NCI-H146 treated with DMSO at 0.1 percent for 48 hours (cell line): ENCODE measurements around the gene GSPT1.
"Not testable (repeated sequence)": the region's sequence is repeated elsewhere in the genome, so short reads cannot be mapped to it uniquely, and the experiment has no call there.

Experiments used
- DNase-seq: peaks from one replicate; lab custom pipeline; 2025; ENCODE audit not compliant: unreplicated experiment; lab: John Stamatoyannopoulos, UW

The GSPT1 gene

DNA sequence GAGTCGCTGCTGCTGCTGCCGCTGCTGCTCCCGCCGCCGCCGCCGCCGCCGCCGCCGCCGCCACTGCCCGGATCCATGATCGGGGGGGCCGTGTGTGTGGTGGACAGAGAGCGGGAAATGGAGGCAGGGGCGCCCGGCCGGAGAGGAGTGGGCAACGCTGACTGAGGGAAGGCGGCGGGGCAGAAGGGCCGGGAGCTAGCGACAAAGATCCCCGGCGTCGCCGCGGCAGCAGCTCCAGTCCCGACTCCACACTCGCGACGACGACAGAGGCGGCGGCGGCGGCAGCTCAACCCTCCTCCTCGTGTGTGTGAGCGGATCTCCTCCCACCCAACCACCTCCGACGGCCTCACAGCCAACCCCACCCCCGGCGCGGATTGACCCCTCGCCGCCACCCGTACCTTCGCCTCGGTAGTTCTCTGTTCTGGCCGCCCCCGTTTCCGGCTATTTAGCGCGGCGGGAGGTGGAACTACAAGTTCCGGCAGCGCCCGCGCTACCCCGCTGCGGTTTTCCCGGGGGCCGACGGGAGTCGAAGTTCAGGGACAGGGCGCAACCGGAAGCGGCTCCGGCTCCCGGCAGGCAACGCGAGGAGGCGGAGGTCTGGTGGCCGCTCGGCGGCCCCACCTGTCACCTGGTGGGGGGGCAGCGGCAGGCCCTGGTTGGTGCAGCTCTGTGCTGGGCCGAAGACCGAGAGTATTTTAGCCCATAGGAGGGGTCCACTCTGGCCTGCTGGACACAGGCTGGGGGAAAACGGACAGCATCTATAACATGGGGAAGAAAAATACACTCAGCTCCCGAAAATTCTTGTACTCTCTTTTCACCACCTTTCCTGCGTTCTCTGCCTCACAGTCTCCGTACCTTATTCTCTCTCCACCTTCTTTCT lies at the start of gene GSPT1:
Gene GSPT1, minus strand, starts transcription at position 313 of the 880 bp plus-strand sequence. Its CDS starts 236 bp downstream, at position 77.
- DNase-seq: peak; percentile 97

DNA sequence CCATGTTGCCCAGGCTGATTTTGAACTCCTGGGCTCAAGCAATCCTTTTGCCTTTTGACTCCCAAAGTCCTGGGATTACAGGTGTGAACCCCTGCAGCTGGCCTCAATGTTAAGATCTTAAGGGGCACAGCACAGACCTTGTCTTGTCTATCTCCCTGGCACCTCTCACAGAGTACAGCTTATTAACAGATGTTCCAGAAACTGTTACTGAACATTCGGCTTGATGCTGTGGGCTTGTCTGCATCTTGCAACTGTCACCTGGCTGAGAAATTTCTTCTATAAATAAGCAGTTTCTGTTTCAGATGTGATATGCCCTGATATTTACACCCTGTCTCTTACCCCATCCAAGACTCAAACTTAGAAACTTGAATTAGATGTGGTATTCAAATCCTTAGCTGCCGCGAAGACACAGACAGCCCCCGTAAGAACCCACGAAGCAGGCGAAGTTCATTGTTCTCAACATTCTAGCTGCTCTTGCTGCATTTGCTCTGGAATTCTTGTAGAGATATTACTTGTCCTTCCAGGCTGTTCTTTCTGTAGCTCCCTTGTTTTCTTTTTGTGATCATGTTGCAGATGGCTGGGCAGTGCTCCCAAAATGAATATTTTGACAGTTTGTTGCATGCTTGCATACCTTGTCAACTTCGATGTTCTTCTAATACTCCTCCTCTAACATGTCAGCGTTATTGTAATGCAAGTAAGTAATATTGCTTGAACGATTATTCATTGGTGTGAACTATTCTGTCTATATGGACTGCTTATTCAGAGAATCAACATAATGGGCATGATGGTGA lies 49.2 kb upstream of the GSPT1 start, which contains the start of gene TNFRSF17:
Gene TNFRSF17, plus strand, starts transcription at position 450 of the 791 bp plus-strand sequence. Its CDS starts 115 bp downstream, at position 565.
- no peak for DNase-seq

- DNase-seq: no peak
These were observed 48.0 kb upstream of the GSPT1 start for GRCh38 chr16:11963706-11964105.

DNA sequence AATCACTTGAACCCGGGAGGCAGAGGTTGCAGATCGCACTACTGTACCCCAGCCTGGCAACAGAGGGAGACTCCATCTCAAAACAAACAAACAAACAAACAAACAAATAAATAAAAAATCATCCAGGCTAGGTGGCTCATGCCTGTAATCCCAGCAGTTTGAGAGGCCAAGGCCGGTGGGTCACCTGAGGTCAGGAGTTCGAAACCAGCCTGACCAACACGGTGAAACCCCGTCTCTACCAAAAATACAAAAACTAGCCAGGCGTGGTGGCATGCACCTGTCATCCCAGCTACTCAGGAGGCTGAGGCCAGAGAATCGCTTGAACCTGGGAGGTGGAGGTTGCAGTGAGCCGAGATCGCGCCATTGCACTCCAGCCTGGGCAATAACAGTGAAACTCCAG lies 47.2 kb upstream of the GSPT1 start:
- not testable (repeated sequence) for DNase-seq

DNA sequence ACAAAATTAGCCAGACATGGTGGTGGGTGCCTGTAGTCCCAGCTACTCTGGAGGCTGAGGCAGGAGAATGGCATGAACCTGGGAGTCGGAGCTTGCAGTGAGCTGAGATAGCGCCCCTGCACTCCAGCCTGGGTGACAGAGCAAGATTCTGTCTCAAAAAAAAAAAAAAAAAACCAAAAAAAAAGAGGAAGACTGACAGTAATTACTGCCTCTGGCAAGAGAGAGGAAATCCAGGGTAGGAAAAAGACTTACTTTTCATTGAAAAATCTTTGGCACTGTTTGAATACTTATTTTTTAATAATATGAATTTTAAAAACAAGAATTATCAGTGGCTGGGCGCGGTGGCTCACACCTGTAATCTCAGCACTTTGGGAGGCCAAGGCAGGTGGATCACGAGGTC lies 46.7 kb upstream of the GSPT1 start:
- DNase-seq: not testable (repeated sequence)

- DNase-seq: no peak
These were observed 42.0 kb upstream of the GSPT1 start for GRCh38 chr16:11957591-11958395.

DNA sequence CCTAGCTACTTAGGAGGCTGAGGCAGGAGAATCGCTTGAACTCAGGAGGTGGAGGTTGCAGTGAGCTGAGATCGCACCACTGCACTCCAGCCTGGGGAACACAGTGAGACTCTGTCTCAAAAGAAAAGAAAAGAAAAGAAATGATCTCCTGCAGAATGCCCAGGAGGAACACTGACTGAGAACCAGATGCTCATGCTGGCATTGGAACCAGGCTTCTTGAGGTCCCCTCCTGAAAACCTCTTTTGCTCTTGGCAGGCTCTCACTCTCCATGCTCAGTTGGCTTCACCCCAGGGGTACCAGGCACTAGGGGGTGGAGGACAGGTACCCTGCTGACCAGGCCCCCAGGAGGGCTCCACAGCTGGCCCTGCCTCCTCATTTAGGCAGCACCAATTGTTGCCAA lies 40.8 kb upstream of the GSPT1 start:
- no peak for DNase-seq

GRCh38 chr16:11955713-11956123 lies 40.0 kb upstream of the GSPT1 start:
- no peak for DNase-seq

DNA sequence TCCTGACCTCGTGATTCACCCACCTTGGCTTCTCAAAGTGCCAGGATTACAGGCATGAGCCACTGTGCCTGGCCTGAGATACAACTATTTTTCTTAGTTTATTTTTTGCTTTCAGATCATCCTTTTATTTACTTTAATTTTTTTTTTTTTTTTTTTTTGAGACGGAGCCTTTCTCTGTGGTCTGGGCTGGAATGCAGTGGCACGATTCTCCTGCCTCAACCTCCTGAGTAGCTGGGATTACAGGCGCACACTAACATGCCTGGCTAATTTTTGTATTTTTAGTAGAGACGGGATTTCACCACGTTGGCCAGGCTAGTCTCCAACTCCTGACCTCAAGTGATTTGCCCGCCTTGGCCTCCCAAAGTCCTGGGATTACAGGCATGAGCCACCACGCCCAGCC lies 37.8 kb upstream of the GSPT1 start:
- not testable (repeated sequence) for DNase-seq

DNA sequence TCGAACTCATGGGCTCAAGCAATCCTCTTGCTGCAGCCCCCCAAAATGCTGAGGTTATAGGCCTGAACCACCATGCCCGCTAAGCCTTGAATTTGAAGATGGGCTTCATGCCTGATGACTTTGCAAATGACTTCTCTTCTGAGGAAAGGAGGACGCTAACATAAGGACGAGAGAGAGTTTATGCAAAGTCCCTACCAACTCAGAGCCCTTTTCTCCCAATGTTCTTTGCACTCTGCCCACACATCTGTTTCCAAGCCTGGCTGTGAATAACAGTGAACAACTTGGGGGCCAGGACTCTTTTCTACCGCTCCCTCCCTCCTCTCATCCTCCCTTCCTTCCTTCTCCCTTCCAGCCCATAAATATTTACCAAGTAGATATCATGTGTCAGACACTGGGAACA lies 34.6 kb upstream of the GSPT1 start:
- DNase-seq: no peak

GRCh38 chr16:11949527-11949926 lies 33.8 kb upstream of the GSPT1 start:
- DNase-seq: peak; percentile 55

GRCh38 chr16:11948819-11949218 lies 33.1 kb upstream of the GSPT1 start:
- no peak for DNase-seq

- DNase-seq: no peak
These were observed 30.7 kb upstream of the GSPT1 start for GRCh38 chr16:11946433-11946832.

DNA sequence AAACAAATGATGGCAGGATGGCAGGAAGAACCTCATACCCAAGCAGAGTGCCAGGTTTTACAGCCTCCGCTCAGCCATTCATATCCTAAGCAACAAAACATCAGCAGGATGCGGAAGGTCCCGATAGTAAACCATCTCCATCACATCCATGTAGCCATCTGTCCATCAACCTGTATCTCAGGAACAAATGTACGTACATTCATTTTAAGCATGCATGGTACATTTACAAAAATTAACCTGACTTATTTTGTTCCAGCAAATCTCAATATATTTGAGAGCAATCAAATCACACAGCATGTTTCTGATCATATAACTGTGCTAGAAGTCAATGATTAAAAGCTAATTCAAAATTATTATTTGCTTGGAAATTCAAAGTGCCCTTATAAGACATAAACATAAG lies 26.2 kb upstream of the GSPT1 start, which contains the start of gene NPIPB2:
Gene NPIPB2, minus strand, starts transcription at position 101 of the 400 bp plus-strand sequence. Its CDS starts 0 bp downstream, at position 101.
- DNase-seq: not testable (repeated sequence)

GRCh38 chr16:11927350-11927749 lies 11.6 kb upstream of the GSPT1 start:
- DNase-seq: not testable (repeated sequence)

GRCh38 chr16:11924046-11924445 lies 8.3 kb upstream of the GSPT1 start:
- not testable (repeated sequence) for DNase-seq

DNA sequence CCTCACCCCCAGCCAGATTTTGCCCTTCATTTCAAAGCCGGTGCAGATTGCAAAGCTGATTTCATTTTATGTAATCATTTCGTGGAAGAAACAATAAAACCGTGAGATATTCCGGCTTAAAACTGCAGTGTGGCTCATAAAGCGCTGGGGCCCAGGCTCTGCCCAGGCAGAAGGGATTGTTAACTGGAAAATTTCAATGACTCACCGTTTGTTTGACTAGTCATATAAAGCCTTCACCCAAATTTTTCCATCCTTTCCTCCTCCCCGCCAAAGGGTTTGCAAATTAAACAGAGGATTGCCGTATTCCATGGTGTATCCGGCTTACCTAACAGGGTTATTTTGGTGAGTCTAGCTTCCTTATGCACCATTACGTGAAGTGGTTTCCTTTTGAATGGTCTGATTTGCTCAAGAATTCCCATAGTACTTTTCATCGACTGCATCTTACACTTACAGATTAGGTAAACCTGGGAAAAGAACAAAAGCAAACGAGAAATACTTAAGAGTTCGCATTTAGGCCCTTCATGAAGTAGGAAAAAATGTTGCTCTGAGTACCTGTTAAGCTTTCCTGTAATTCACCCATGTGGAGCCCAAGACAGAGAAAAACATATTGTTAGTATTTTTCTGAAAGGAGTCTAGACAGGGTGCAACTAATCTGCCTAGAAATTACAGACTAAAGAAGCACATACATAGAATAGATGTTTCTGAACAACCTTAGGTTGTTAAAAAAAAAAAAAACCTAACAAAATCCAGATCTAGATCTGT lies 949 bp upstream of the GSPT1 start:
- DNase-seq: peak; percentile 71

DNA sequence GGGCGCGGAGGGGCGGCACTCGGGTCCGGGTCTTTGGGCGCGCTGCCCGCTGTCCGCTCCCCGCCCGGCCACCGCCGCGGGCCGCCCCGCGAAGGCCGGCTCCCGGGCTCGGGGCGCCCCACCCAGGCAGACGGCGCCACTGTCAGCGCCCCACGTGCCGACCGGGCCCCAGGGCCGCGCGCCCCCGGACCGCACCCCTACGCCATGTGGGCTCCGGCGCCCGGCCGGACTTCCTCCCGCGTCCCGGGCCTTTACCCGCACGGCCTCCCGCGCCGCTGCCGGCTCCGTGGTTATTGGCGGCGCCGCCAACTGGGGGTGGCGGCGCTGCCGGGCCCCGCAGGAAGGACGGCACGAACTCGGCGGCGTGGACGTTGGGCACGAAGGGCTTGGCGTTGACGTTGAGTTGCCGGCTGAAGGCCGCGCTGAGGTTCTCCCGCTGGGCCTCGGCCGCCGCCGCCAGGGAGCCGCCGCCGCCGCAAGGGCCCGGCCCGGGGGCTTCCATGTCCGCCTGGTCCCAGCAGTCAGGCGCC lies 577 bp downstream of the GSPT1 start:
- DNase-seq: peak; percentile 34

GRCh38 chr16:11914210-11915113 lies 1.3 kb downstream of the GSPT1 start:
- DNase-seq: peak; percentile 16
